ENCODE data around the gene PRELID1.
A peak's percentile ranks its signal among the peaks of the same experiment; 100 is the strongest.
"Not testable (repeated sequence)": the region's sequence is repeated elsewhere in the genome, so short reads cannot be mapped to it uniquely, and the experiment has no call there.

Gene PRELID1

DNA sequence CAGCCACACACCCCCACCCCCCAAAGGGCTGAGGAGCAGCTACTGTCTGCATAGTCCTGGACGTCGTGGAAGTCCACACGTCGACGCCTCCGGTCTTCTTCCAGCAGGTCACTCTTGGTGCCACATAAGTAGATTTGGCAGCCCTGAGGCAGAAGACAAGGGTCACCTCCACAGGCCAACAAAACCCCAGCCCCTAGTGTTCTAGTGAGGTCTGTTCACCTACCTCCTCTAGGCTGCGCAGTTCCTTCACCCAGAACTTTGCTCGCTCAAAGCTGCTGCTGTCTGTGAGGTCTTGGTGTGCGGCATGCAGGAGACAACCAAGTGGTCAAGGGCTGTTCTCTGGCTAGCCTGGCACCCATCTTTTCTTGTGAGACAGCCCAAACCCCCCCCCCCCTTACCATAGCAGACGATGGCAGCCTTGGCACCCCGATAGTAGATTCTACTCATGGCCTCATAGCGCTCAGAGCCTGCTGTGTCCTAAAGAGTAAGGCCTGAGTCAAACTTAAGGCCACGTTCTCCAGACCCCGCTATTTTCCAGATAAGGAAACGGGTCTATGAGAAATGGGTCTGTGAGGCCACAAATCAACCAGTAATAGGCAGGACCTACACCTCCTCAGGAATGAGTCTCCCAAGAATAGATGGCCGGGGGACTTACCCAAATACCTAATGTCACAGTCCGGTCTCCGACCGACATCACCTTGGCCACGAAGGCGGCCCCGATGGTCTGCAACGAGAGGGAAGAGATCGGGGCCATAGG is 1.1 kb upstream of the PRELID1 start:
- H3K4me3 ChIP-seq (IDR thresholded peaks at IDR 0.05; ENCODE audit: insufficient read depth, low read depth, low read length): no peak overlapping the region
- no peak overlapping the region for H3K27ac ChIP-seq
- peaks cover 24% of the 10 kb centered on the region for H3K79me2 ChIP-seq (ENCODE audit: insufficient read depth, low read depth)
- TF ChIP-seq, protein P1, sequence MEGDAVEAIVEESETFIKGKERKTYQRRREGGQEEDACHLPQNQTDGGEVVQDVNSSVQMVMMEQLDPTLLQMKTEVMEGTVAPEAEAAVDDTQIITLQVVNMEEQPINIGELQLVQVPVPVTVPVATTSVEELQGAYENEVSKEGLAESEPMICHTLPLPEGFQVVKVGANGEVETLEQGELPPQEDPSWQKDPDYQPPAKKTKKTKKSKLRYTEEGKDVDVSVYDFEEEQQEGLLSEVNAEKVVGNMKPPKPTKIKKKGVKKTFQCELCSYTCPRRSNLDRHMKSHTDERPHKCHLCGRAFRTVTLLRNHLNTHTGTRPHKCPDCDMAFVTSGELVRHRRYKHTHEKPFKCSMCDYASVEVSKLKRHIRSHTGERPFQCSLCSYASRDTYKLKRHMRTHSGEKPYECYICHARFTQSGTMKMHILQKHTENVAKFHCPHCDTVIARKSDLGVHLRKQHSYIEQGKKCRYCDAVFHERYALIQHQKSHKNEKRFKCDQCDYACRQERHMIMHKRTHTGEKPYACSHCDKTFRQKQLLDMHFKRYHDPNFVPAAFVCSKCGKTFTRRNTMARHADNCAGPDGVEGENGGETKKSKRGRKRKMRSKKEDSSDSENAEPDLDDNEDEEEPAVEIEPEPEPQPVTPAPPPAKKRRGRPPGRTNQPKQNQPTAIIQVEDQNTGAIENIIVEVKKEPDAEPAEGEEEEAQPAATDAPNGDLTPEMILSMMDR (conservative IDR thresholded peaks at IDR 0.05; ENCODE audit: low read depth, low read length): no peak
- peaks cover 46% of the 10 kb centered on the region for H3K4me1 ChIP-seq (ENCODE audit: low read depth, poor library complexity, severe bottlenecking)
- no peaks in the 10 kb centered on the region for H3K27me3 ChIP-seq (ENCODE audit: insufficient read depth, low read depth)
- H3K36me3 ChIP-seq (ENCODE audit: insufficient read depth): no peaks in the 10 kb centered on the region
- H4K20me1 ChIP-seq (ENCODE audit: insufficient read depth): no peaks in the 10 kb centered on the region
- H3K9ac ChIP-seq: no peak overlapping the region; the same call in 1 of the 2 replicates
- H3K4me2 ChIP-seq: peak overlapping the region; percentile 39
- H2AFZ ChIP-seq (ENCODE audit: low read depth): no peak overlapping the region

DNA sequence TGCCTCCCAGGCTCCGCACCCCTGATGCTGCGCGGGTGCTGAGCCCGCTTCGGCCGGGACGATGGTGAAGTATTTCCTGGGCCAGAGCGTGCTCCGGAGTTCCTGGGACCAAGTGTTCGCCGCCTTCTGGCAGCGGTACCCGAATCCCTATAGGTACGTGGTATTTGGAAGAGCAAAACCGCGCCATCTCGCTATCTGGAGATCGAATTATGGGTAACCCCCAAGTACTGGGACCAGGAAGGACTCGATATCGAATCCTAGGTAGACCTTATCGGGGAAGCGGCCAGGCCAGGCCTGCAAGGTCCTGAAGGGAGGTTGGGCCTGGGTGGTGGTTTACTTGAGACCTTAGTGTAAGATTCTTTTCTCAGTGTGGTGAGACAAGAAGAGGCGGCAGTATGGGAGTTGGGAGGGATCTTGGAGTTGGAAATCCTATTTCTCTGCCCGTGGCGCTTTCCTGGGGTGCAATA is 359 bp downstream of the PRELID1 start:
- H4K20me1 ChIP-seq (ENCODE audit: insufficient read depth): no peaks in the 10 kb centered on the region
- H3K27me3 ChIP-seq (ENCODE audit: insufficient read depth, low read depth): no peaks in the 10 kb centered on the region
- H3K4me3 ChIP-seq (IDR thresholded peaks at IDR 0.05; ENCODE audit: insufficient read depth, low read depth, low read length): no peak overlapping the region
- H3K27ac ChIP-seq: peak overlapping the region; percentile 55
- peak overlapping the region; percentile 89; the same call in 1 of the 2 replicates for H3K4me2 ChIP-seq
- TF ChIP-seq, protein P1 (conservative IDR thresholded peaks at IDR 0.05; ENCODE audit: low read depth, low read length): no peak
- peaks cover 24% of the 10 kb centered on the region for H3K79me2 ChIP-seq (ENCODE audit: insufficient read depth, low read depth)
- peak overlapping the region; percentile 69; the same call in 1 of the 2 replicates for H2AFZ ChIP-seq (ENCODE audit: low read depth)
- peaks cover 46% of the 10 kb centered on the region for H3K4me1 ChIP-seq (ENCODE audit: low read depth, poor library complexity, severe bottlenecking)
- peak overlapping the region; percentile 55; the same call in 1 of the 2 replicates for H3K9ac ChIP-seq
- no peaks in the 10 kb centered on the region for H3K36me3 ChIP-seq (ENCODE audit: insufficient read depth)

DNA sequence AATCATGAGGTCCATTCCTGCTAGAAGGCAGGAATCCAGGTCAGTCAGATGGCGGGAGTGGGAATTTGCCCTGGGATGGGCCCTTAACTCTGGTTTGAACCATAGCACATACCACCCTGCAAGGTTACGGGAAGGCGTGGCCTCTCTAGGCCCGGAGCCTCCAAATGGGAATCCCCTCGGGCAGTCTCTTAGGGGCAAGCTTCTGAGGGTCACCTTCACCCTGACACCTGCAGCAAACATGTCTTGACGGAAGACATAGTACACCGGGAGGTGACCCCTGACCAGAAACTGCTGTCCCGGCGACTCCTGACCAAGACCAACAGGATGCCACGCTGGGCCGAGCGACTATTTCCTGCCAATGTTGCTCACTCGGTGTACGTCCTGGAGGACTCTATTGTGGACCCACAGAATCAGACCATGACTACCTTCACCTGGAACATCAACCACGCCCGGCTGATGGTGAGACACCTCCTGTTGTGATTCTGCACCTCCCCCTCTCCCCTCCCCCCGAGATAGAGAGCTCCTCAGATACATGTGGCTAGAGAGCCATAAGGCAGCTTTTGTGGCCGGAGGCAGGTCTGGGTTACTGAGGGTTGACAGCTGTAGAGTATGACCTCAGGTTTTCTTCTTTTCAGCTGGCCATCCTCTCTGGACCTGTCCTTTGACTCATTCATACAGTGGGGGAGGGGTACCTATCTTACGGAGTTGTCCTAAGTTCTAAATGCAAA is 957 bp downstream of the PRELID1 start:
- TF ChIP-seq, protein P1 (conservative IDR thresholded peaks at IDR 0.05; ENCODE audit: low read depth, low read length): no peak
- Histone ChIP-seq H3K4me2 (peak overlapping the region; percentile 89), H3K36me3 (ENCODE audit: insufficient read depth) (no peaks in the 10 kb centered on the region), H4K20me1 (ENCODE audit: insufficient read depth) (no peaks in the 10 kb centered on the region), H3K4me3 (IDR thresholded peaks at IDR 0.05; ENCODE audit: insufficient read depth, low read depth, low read length) (no peak overlapping the region), H3K27ac (peak overlapping the region; percentile 55; the same call in 1 of the 2 replicates), H2AFZ (ENCODE audit: low read depth) (no peak overlapping the region), H3K9ac (peak overlapping the region; percentile 55; the same call in 1 of the 2 replicates), H3K79me2 (ENCODE audit: insufficient read depth, low read depth) (peaks cover 24% of the 10 kb centered on the region), H3K4me1 (ENCODE audit: low read depth, poor library complexity, severe bottlenecking) (peaks cover 46% of the 10 kb centered on the region), H3K27me3 (ENCODE audit: insufficient read depth, low read depth) (no peaks in the 10 kb centered on the region)

DNA sequence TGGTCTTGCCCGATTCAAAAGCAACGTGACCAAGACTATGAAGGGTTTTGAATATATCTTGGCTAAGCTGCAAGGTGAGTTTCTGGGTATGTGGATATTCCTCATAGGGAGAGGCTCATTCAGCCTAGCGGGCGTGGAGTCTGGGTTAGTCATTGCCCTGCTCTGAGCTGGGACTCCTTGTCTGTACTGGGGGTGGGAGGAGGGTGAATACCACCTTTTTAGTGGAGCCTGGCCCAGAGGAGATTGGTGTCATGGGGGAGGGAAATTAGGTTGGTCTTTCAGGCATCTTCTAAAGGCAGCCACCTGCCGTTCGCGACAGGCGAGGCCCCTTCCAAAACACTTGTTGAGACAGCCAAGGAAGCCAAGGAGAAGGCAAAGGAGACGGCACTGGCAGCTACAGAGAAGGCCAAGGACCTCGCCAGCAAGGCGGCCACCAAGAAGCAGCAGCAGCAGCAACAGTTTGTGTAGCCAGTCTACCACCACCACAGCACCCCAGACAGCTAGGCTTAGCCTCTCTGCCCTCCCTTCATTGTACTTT is 2.6 kb downstream of the PRELID1 start:
- not testable (repeated sequence) for H4K20me1 ChIP-seq (ENCODE audit: insufficient read depth); H3K27ac ChIP-seq; H3K9ac ChIP-seq; H2AFZ ChIP-seq (ENCODE audit: low read depth); H3K4me3 ChIP-seq (IDR thresholded peaks at IDR 0.05; ENCODE audit: insufficient read depth, low read depth, low read length); H3K36me3 ChIP-seq (ENCODE audit: insufficient read depth); H3K27me3 ChIP-seq (ENCODE audit: insufficient read depth, low read depth); H3K4me2 ChIP-seq
- H3K79me2 ChIP-seq (ENCODE audit: insufficient read depth, low read depth): peaks cover 24% of the 10 kb centered on the region
- peaks cover 42% of the 10 kb centered on the region for H3K4me1 ChIP-seq (ENCODE audit: low read depth, poor library complexity, severe bottlenecking)

Measured in KMS-11 (cell line).